ENCODE results near the gene TOPAZ1.

TOPAZ1 gene

GRCh38 chr3:44359146-44359751, 117.6 kb downstream of the TOPAZ1 start:
- TF ChIP-seq POLR2AphosphoS5 (IDR thresholded peaks at IDR 0.05; ENCODE audit: low read depth, low read length) = no peak
- no peak for TF ChIP-seq SPI1 (IDR thresholded peaks at IDR 0.05; ENCODE audit: low read depth, low read length)
- no peak for TF ChIP-seq PAX5 (IDR thresholded peaks at IDR 0.05; ENCODE audit: insufficient read depth, low read length, severe bottlenecking)
- no peak for TF ChIP-seq TAF1 (IDR thresholded peaks at IDR 0.05; ENCODE audit: low read depth, low read length)
- TF ChIP-seq POLR2A (IDR thresholded peaks at IDR 0.05; ENCODE audit: low read depth, low read length) = no peak
- TF ChIP-seq POU2F2 (IDR thresholded peaks at IDR 0.05; ENCODE audit: low read depth, low read length) = no peak

GRCh38 chr3:44363591-44363990, 121.9 kb downstream of the TOPAZ1 start:
- DNase-seq (ENCODE audit: insufficient read length, low spot score) (no peak), FAIRE-seq (no peak)

More at GRCh38 chr3:44359146-44359751, 117.6 kb downstream of the TOPAZ1 start:
- no peak for FAIRE-seq
- no peak for DNase-seq (ENCODE audit: insufficient read length, low spot score)

GRCh38 chr3:44365952-44366351, 124.3 kb downstream of the TOPAZ1 start:
- FAIRE-seq (no peak), DNase-seq (ENCODE audit: insufficient read length, low spot score) (no peak)
- TF ChIP-seq PAX5 (IDR thresholded peaks at IDR 0.05; ENCODE audit: insufficient read depth, low read length, severe bottlenecking) (no peak), POU2F2 (IDR thresholded peaks at IDR 0.05; ENCODE audit: low read depth, low read length) (no peak), POLR2AphosphoS5 (IDR thresholded peaks at IDR 0.05; ENCODE audit: low read depth, low read length) (no peak), POLR2A (IDR thresholded peaks at IDR 0.05; ENCODE audit: low read depth, low read length) (no peak), SPI1 (IDR thresholded peaks at IDR 0.05; ENCODE audit: low read depth, low read length) (no peak), TAF1 (IDR thresholded peaks at IDR 0.05; ENCODE audit: low read depth, low read length) (no peak)

More at GRCh38 chr3:44363591-44363990, 121.9 kb downstream of the TOPAZ1 start:
- no peak for TF ChIP-seq PAX5 (IDR thresholded peaks at IDR 0.05; ENCODE audit: insufficient read depth, low read length, severe bottlenecking)

- FAIRE-seq (no peak), DNase-seq (ENCODE audit: insufficient read length, low spot score) (no peak)
- no peak for TF ChIP-seq PAX5 (IDR thresholded peaks at IDR 0.05; ENCODE audit: insufficient read depth, low read length, severe bottlenecking)
- TF ChIP-seq TAF1 (IDR thresholded peaks at IDR 0.05; ENCODE audit: low read depth, low read length) = no peak
- TF ChIP-seq SPI1 (IDR thresholded peaks at IDR 0.05; ENCODE audit: low read depth, low read length) = no peak
- TF ChIP-seq POU2F2 (IDR thresholded peaks at IDR 0.05; ENCODE audit: low read depth, low read length) = no peak
- no peak for TF ChIP-seq POLR2A (IDR thresholded peaks at IDR 0.05; ENCODE audit: low read depth, low read length)
- no peak for TF ChIP-seq POLR2AphosphoS5 (IDR thresholded peaks at IDR 0.05; ENCODE audit: low read depth, low read length)
Observed at GRCh38 chr3:44375450-44375849, 133.8 kb downstream of the TOPAZ1 start.

All from GM12891 (cell line).